WERI-Rb-1 (cell line): Measurements from ENCODE around the gene DCAF7.

Experiments
- DNase-seq: peaks from one replicate; pipeline ENCODE4 v3.0.0-alpha.2; 2020
- H3K27ac ChIP-seq: fragments of 250-450 bp; sonication (Bioruptor Pico); 2 replicates; pipeline ENCODE4 v1.5.1; 2020; ENCODE audit warnings: mild to moderate bottlenecking, moderate library complexity
- H3K27me3 ChIP-seq: fragments of 250-450 bp; sonication (Bioruptor Pico); 2 replicates; pipeline ENCODE4 v1.5.1; 2021; ENCODE audit warnings: mild to moderate bottlenecking, low read depth, moderate library complexity; ENCODE audit not compliant: insufficient read depth, severe bottlenecking
- H3K36me3 ChIP-seq: fragments of 250-450 bp; sonication (Bioruptor Pico); 2 replicates; pipeline ENCODE4 v1.5.1; 2020; ENCODE audit warnings: mild to moderate bottlenecking, moderate library complexity
- H3K4me3 ChIP-seq: 2 replicates; pipeline ENCODE4 v1.5.1; 2011; ENCODE audit warnings: low read depth, mild to moderate bottlenecking, control low read depth, low read length
- H3K9me3 ChIP-seq: fragments of 250-450 bp; sonication (Bioruptor Pico); 2 replicates; pipeline ENCODE4 v1.5.1; 2021; ENCODE audit warnings: mild to moderate bottlenecking, moderate library complexity; ENCODE audit not compliant: severe bottlenecking
- CTCF ChIP-seq: IDR thresholded peaks from 2 replicates; pipeline ENCODE4 v1.5.1; 2011; ENCODE audit warnings: low read depth, mild to moderate bottlenecking, control low read depth, inconsistent platforms, low read length

Gene DCAF7

GRCh38 chr17:63567229-63567628 is 17.0 kb downstream of the DCAF7 start:
- no peak for TF ChIP-seq CTCF
- no peaks in the 10 kb centered on the region for H3K27me3 ChIP-seq
- no peak for DNase-seq
- peaks cover 19% of the 10 kb centered on the region for H3K36me3 ChIP-seq
- H3K27ac ChIP-seq: no peak overlapping the region
- no peak overlapping the region for H3K4me3 ChIP-seq
- no peaks in the 10 kb centered on the region for H3K9me3 ChIP-seq

- TF ChIP-seq CTCF: no peak
- H3K36me3 ChIP-seq: peaks cover 27% of the 10 kb centered on the region
- H3K9me3 ChIP-seq: no peaks in the 10 kb centered on the region
- no peak for DNase-seq
- no peak overlapping the region for H3K27ac ChIP-seq
- no peaks in the 10 kb centered on the region for H3K27me3 ChIP-seq
- H3K4me3 ChIP-seq: no peak overlapping the region
Measured at GRCh38 chr17:63568563-63568962, 18.3 kb downstream of the DCAF7 start.

GRCh38 chr17:63571632-63572310 is 21.5 kb downstream of the DCAF7 start:
- Histone ChIP-seq H3K27ac (no peak overlapping the region), H3K9me3 (no peaks in the 10 kb centered on the region), H3K36me3 (peaks cover 31% of the 10 kb centered on the region), H3K4me3 (no peak overlapping the region), H3K27me3 (no peaks in the 10 kb centered on the region)
- TF ChIP-seq CTCF: no peak
- DNase-seq: no peak

- Histone ChIP-seq H3K36me3 (peaks cover 33% of the 10 kb centered on the region), H3K27ac (no peak overlapping the region), H3K4me3 (no peak overlapping the region), H3K9me3 (no peaks in the 10 kb centered on the region), H3K27me3 (no peaks in the 10 kb centered on the region)
- TF ChIP-seq CTCF: peak; percentile 56
- DNase-seq: no peak
Measured at GRCh38 chr17:63573634-63574033, 23.4 kb downstream of the DCAF7 start.

GRCh38 chr17:63578027-63578768 is 27.9 kb downstream of the DCAF7 start:
- Histone ChIP-seq H3K9me3 (no peaks in the 10 kb centered on the region), H3K27me3 (no peaks in the 10 kb centered on the region), H3K4me3 (no peak overlapping the region), H3K36me3 (peaks cover 52% of the 10 kb centered on the region), H3K27ac (no peak overlapping the region)
- TF ChIP-seq CTCF: no peak
- no peak for DNase-seq
